ENCODE data around the gene DAB2IP.
"Not testable (repeated sequence)": the region's sequence is repeated elsewhere in the genome, so short reads cannot be mapped to it uniquely, and the experiment has no call there.

DAB2IP gene

GRCh38 chr9:121781145-121781548, 129.7 kb downstream of the DAB2IP start:
- no peak for DNase-seq

- DNase-seq = no peak
These were observed 130.4 kb downstream of the DAB2IP start for GRCh38 chr9:121781701-121782464.

GRCh38 chr9:121782514-121783110, 131.2 kb downstream of the DAB2IP start:
- DNase-seq = no peak

GRCh38 chr9:121783111-121783510, 131.7 kb downstream of the DAB2IP start:
- DNase-seq = peak in 1 of 2 experiments; percentile 10

DNA sequence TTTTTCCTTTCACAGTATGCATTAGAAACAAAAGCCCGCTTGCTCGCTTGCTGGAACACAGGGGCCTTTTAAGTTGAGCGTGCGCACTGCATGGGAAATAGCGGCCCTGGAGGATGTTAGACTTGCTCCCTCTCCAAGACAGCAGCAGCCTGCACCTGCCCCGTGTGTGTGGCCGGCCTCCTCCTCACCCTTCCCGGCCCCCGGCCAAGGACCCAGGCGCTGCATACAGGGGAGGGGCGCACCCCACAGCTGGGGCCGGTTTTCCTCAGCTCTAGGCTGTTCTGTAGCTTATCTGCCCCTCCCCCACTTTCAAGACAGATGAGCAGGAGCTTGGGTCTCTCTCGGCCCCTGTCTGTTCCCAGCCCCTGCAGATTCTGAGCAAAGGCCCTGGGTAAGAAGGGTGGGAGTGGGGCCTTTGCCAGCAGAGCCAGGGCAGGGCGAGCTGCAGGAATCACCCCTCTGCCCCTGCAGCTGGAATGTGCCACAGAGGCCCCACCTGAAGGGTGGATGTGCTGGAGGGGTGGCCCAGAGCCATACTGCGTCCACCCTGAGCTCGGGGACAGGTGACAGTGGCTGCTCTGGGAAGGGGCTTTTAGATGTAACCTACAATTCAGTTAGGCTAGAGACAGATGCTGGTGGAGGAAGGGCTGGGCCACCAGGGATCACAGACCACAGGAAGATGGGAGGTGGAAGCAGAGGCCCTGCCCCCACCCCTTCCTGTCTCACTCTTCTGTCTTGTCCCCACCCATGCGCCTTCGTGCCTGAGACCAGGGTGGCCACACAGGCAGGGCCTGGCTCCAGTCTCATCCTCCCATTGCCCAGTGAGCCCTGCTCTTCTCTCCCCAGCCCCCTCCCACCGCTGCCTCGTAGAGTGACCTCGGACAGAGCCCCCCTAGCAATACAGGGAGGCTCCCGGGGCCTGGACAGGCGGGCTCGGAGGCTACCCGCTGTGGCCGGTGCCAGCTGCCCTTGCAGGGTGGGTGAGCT, 132.4 kb downstream of the DAB2IP start:
- DNase-seq = peak in 1 of 2 experiments; percentile 18

- DNase-seq = peak in 1 of 2 experiments; percentile 11
These were observed 133.4 kb downstream of the DAB2IP start for GRCh38 chr9:121784731-121785411.

DNA sequence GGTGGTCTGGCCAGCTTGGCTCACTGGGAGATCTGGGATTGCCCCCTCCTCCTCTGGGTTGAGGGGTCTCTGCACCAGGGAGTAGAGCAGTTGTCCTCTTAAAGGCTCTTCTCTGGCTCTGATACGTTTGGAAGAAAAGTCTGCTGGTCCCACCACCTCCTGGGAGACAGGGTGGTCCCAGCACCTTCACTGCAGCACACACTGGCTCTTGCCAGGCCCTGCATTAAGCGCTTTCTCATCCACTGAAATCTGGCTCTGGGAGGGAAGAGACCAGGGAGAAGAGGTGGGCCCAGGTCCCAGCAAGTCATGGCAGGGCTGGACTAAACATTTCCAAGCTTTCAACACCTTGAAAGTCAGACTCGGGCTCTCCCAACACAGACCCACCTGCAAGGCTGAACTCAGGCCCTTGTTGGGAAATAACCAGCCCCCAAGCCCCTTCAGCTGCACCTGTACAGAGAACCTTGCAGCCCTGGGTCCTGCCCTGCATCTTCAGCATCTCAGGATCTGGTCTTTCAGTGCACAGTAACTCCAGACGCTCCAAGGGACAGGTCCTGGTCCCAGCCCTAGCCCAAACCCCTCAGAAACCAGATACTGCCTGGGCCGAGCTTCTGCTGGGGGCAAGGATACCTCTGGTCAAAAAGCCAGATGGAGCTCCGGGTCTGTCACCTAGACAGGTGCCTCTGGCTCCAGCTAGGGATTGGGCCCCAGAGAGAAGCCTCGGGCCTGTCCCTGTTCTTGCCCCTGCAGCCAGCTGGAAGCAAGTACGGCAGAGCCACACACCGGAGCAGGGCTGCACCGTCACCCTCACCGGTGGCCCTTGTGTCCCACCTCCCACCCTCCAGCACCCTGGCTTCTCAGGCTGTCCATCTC, 134.5 kb downstream of the DAB2IP start:
- DNase-seq = no peak

GRCh38 chr9:121786543-121786948, 135.1 kb downstream of the DAB2IP start:
- DNase-seq = no peak

DNA sequence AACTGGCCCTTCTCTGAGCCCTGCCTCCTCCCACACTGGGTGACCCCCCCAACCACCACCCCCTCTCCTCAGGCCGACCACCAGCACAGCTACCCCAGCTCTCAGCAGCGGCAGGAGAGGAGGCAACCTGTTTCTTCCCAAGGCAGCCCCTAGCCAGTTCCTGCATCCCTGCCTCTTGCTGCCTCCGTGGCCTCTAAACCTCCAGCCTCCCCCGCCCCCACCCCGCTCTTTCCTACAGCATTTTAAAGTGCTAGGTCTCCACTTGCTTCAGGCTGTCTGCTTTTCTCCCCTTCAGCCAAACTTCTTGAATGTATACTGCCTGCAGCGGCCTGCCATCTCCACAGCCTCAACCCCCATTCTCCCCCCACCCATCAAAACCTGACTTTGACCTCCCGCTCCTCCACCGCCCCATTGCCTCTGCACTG, 135.6 kb downstream of the DAB2IP start:
- DNase-seq = no peak

- DNase-seq = no peak
These were observed 137.4 kb downstream of the DAB2IP start for GRCh38 chr9:121788686-121789366.

GRCh38 chr9:121790841-121791240, 139.4 kb downstream of the DAB2IP start:
- DNase-seq = no peak

- DNase-seq = not testable (repeated sequence)
These were observed 141.0 kb downstream of the DAB2IP start for GRCh38 chr9:121792476-121792875.

DNA sequence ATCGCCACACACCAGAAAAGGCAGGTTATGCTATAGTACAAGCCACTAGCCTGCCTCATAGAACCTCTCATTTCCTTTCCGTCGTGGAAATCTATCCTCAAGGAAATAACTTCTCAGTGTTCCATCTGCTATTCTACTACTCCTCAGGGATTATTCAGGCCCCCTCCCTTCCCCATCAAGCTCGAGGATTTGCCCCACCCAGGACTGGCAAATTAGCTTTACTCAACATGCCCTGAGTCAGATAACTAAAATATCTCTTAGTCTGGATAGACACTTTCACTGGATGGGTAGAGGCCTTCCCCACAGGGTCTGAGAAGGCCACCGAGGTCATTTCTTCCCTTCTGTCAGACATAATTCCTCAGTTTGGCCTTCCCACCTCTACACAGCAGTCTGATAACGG, 142.9 kb downstream of the DAB2IP start:
- not testable (repeated sequence) for DNase-seq

DNA sequence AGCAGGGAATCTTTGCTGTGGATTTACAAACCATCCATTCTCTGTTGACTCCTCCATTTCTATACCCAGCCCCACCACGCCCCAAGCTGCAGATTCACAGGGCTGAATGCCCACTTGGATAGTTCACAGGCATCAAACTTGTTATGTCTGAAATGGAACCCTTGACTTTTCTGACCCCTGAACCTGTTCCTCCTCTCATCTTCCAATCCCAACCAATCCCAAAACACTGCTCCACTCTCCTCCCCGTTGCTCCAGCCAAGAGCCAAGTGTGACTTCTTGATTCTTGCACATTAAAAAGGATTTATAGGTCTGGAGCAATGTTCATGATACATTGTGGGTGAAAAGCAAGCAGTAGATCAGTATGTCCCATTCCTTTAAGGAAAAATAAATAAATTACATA, 145.6 kb downstream of the DAB2IP start:
- DNase-seq = no peak

GRCh38 chr9:121798941-121799340, 147.5 kb downstream of the DAB2IP start:
- DNase-seq = no peak

- no peak for DNase-seq
These were observed 148.9 kb downstream of the DAB2IP start for GRCh38 chr9:121800376-121800775.

- no peak for DNase-seq
These were observed 150.1 kb downstream of the DAB2IP start for GRCh38 chr9:121801579-121801978.

DNA sequence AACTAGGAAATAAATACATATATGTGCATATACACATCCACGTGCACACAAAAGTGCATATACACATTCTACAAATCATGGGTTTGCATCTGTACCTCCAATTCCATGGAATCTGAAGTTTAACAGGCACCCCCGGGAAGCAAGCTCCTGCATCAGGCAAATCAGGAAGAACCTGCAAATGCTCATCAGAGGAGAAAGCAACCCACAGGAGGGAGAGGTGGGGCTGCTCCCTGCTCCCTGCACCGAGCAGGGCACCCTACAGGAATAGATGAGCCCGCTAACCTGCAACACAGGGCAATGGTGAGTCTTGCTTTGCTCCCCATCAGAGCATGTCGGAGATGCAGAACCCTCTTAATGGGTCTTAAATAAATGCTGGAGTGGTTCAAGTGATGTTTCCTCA, 151.3 kb downstream of the DAB2IP start:
- DNase-seq = no peak

GRCh38 chr9:121807069-121807822, 155.8 kb downstream of the DAB2IP start:
- no peak for DNase-seq

GRCh38 chr9:121807823-121808278, 156.4 kb downstream of the DAB2IP start:
- no peak for DNase-seq

Data from activated T-cell treated with anti-CD3 and anti-CD28 coated beads, Interleukin-2, amount 50 U/mL, for 48 hours (primary cell).